Measurements from ENCODE around the gene ORC2. TPM values are rescaled to one million over a fixed set of nuclear protein-coding genes. Genes with fewer than 3 reads are reported as not detected.
"Not testable (repeated sequence)": the region's sequence is repeated elsewhere in the genome, so short reads cannot be mapped to it uniquely, and the experiment has no call there.

ORC2 gene
- total RNA-seq, 2 experiments from 2014 or later, result 53.0 to 65.1 TPM

GRCh38 chr2:200881715-200882249 is 81.7 kb downstream of the ORC2 start:
- peaks cover 16% of the 10 kb centered on the region for H3K4me1 Mint-ChIP-seq (ENCODE audit: low read depth)
- H3K27ac Mint-ChIP-seq, H3K9me3 Mint-ChIP-seq, DNase-seq, H3K4me3 Mint-ChIP-seq, CTCF ChIA-PET, H3K27me3 Mint-ChIP-seq, POLR2A ChIA-PET: not testable (repeated sequence)
- H3K36me3 Mint-ChIP-seq, result peaks cover 41% of the 10 kb centered on the region
- intact Hi-C loops (cut with micrococcal nuclease), result loop anchor here (10.0 kb wide), 1 partner anchor 483 kb away; no protein-coding TSS in a partner anchor

- peaks cover 6% of the 10 kb centered on the region for H3K4me1 Mint-ChIP-seq (ENCODE audit: low read depth)
- no peak overlapping the region for H3K27ac Mint-ChIP-seq
- H3K4me3 Mint-ChIP-seq, result no peak overlapping the region
- H3K27me3 Mint-ChIP-seq, result no peaks in the 10 kb centered on the region
- CTCF ChIA-PET, result no interaction called here
- H3K9me3 Mint-ChIP-seq, result no peaks in the 10 kb centered on the region
- DNase-seq, result no peak
- POLR2A ChIA-PET, result interaction anchor here (1.1 kb wide), 1 partner anchor 13 kb away, joined by 3 read pairs; the partner anchor contains the start of gene CLK1
- intact Hi-C loops (cut with micrococcal nuclease), result no loop called here
- peaks cover 42% of the 10 kb centered on the region for H3K36me3 Mint-ChIP-seq
These were observed 85.1 kb downstream of the ORC2 start for GRCh38 chr2:200878289-200878880.

DNA sequence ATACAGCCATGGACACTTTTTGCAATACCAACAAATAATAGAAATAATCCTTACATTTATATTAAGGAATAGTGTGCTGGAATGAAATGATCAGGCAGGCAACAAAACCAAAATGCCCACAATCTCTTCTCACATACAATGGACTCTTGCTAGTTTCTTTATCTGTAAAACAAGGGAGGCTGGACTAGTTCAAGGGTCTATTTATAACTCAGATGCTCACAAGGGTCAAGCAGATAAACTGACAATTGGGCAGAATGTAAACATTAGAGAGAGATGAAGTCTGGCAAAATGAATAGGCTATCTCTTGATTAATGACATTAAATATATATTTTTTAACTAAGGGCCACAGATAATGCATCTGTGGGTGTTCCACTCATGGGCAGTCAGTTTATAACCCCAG is 86.0 kb downstream of the ORC2 start:
- Mint-ChIP-seq H3K36me3 (peaks cover 40% of the 10 kb centered on the region), H3K4me1 (ENCODE audit: low read depth) (peaks cover 6% of the 10 kb centered on the region), H3K27ac (no peak overlapping the region), H3K9me3 (no peaks in the 10 kb centered on the region), H3K27me3 (no peaks in the 10 kb centered on the region), H3K4me3 (no peak overlapping the region)
- intact Hi-C loops (cut with micrococcal nuclease), result no loop called here
- CTCF ChIA-PET, result no interaction called here
- no peak for DNase-seq
- POLR2A ChIA-PET, result no interaction called here

DNA sequence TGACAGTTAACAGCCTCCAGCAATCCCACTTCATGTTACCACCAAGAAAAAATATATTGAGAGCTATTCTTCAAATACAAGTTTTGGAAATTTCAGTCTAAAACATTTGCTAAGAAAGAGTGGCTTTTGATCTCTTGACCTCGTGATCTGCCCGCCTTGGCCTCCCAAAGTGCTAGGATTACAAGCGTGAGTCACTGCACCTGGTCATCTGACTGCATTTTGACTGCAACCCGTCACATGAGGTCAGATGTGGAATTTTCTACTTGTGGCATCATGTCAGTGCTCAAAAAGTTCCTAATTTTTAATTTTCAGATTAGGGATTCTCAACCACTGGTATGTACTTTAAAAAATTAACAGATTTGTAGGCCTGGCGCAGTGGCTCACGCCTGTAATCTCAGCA is 89.9 kb downstream of the ORC2 start:
- Mint-ChIP-seq H3K4me1 (ENCODE audit: low read depth) (peaks cover 13% of the 10 kb centered on the region), H3K36me3 (peaks cover 36% of the 10 kb centered on the region), H3K4me3 (no peak overlapping the region), H3K27ac (no peak overlapping the region), H3K27me3 (no peaks in the 10 kb centered on the region), H3K9me3 (no peaks in the 10 kb centered on the region)
- intact Hi-C loops (cut with micrococcal nuclease), result no loop called here
- DNase-seq, result no peak
- ChIA-PET POLR2A (no interaction called here), CTCF (no interaction called here)

GRCh38 chr2:200871151-200871550 is 92.3 kb downstream of the ORC2 start:
- Mint-ChIP-seq H3K27ac (peak overlapping the region; percentile 64), H3K9me3 (no peaks in the 10 kb centered on the region), H3K27me3 (no peaks in the 10 kb centered on the region), H3K4me1 (ENCODE audit: low read depth) (peaks cover 14% of the 10 kb centered on the region), H3K4me3 (no peak overlapping the region), H3K36me3 (peaks cover 33% of the 10 kb centered on the region)
- POLR2A ChIA-PET, result interaction anchor here (1.2 kb wide), 1 partner anchor 55 kb away, joined by 4 read pairs; no protein-coding TSS in a partner anchor
- DNase-seq, result no peak
- intact Hi-C loops (cut with micrococcal nuclease), result no loop called here
- CTCF ChIA-PET, result no interaction called here

DNA sequence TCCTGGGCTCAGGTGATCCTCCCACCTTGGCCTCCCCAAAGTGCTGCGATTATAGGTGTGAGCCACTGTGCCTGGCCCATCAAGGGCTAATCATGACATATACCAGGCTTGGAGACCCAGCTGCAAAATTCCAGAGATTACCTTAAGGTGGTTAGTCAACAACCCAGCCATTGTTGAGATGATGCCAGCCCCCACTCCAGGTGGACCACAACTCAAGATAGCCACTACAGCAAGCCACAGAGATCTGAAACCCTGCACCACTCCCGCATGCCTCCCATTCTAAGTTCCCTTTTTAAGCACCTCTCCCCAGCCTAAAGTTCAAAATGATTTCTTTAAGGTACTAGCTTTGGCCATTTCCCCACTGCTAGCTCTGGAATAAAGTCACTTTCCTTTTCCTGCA is 94.4 kb downstream of the ORC2 start:
- CTCF ChIA-PET, result no interaction called here
- H3K27ac Mint-ChIP-seq, result no peak overlapping the region
- peaks cover 23% of the 10 kb centered on the region for H3K36me3 Mint-ChIP-seq
- H3K9me3 Mint-ChIP-seq, result no peaks in the 10 kb centered on the region
- H3K4me1 Mint-ChIP-seq (ENCODE audit: low read depth), result peaks cover 21% of the 10 kb centered on the region
- no peak overlapping the region for H3K4me3 Mint-ChIP-seq
- DNase-seq, result no peak
- intact Hi-C loops (cut with micrococcal nuclease), result no loop called here
- no peaks in the 10 kb centered on the region for H3K27me3 Mint-ChIP-seq
- POLR2A ChIA-PET, result interaction anchor here (2.2 kb wide), 1 partner anchor 18 kb away, joined by 10 read pairs; no protein-coding TSS in a partner anchor

DNA sequence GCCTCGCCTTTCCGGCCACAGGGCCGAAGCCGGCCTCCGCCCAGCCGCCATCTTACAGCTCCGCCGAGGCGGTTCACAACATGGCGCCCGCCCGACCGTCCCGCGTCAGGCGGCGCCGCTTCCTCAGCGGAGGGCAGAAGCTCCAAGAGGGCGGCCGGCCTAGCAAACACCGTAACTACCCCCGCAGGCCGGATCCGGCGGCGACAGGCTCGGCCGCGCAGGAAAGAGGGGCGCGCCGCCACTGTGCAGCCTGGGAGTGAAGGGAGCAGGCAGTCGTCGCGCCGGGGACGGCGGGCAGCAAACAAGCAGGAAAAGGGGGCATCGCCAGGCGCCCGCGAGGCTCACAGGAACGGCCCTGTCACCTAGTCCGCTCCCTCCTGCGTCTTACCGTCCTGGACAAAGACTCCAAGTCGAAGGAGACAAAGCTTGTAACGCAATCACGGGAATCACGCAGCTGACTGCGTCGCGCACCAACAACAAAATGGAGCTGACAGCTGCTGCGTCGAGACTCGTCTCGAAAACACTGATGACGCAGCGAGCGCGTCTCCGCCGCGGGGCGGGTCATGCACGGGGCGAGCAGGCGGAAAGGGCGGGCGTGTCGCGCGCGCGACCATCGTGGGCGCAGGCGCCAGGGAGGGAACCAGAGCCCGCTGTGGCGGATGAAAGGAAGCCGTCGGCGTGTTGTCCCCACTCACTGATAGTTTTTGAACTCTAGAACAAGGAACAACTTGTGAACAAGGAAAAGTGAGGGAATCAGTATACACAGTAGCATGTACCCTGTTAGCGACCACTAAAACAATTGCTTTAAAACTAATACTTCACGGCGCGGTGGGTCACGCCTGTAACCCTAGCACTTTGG is 99.1 kb downstream of the ORC2 start, which contains the start of gene CLK1:
Gene CLK1 (minus strand): TSS at position 483 of the 859 bp plus-strand sequence. CDS start 2,796 bp downstream, outside the sequence.
- Mint-ChIP-seq H3K9me3 (no peaks in the 10 kb centered on the region), H3K27me3 (no peaks in the 10 kb centered on the region), H3K27ac (peak within 1 kb of the TSS; percentile 100), H3K36me3 (peaks cover 47% of the 10 kb centered on the region), H3K4me1 (ENCODE audit: low read depth) (peaks cover 36% of the 10 kb centered on the region), H3K4me3 (peak within 1 kb of the TSS; percentile 87)
- ChIA-PET POLR2A (interaction anchor here (0.6 to 3.0 kb wide), 24 partner anchors 14 to 1403 kb away, joined by 3 to 54 read pairs (median 6); partner anchors contain the start of genes BZW1, CASP10, CASP8 and CFLAR), CTCF (interaction anchor here (0.6 to 1.9 kb wide), 9 partner anchors 25 to 369 kb away, joined by 3 to 7 read pairs (median 4); partner anchors contain the start of genes NIF3L1 and PPIL3)
- DNase-seq, result peak; percentile 98
- intact Hi-C loops (cut with micrococcal nuclease), result loop anchor here (1.0 to 5.0 kb wide), 4 partner anchors 25 to 337 kb away; partner anchors contain the start of genes CFLAR, HYCC2, NIF3L1 and PPIL3

DNA sequence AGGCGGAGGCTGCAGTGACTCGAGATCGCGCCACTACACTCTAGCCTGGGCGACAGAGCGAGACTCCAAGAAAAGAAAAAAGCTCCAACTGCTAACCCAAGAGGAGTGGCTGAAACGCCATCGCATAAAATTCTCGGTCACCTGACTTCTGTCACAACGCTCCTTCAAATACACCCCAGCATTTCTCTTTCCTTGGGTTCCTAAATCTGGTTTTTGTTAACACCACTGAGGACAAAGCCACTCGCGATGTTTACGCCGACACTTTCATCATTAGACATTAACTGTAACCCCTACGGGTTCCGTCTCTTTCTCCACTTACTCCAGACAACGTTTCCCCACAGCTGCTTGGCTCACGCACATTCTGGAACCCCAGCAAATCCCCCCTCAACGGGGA is 99.7 kb downstream of the ORC2 start:
- ChIA-PET CTCF (interaction anchor here (0.6 to 1.9 kb wide), 8 partner anchors 25 to 370 kb away, joined by 3 to 7 read pairs (median 4); partner anchors contain the start of genes NIF3L1 and PPIL3), POLR2A (interaction anchor here (0.7 to 3.0 kb wide), 24 partner anchors 16 to 1403 kb away, joined by 3 to 54 read pairs (median 5); partner anchors contain the start of genes BZW1, CASP10, CASP8 and CFLAR)

DNA sequence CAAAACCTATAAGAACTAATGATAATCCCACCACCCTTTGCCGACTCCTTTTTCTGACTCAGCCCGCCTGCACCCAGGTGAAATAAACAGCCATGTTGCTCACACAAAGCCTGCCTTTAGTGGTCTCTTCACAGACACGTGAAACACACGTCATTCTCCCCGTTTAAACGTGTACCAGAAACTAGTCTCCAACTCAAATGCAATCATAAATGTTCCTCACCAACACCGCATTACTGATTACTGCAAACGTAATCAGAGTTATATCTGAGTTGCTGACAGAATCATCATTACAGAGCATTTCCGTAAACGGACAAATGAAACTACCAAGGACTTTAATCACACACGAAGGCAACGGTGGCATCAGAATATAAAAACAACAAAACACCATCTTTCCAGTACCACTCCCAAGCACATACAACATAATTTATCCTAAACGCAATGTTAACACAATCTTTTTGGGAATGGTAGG is 100.9 kb downstream of the ORC2 start:
- Mint-ChIP-seq H3K4me3 (peak overlapping the region; percentile 87), H3K36me3 (peaks cover 63% of the 10 kb centered on the region), H3K4me1 (ENCODE audit: low read depth) (peaks cover 46% of the 10 kb centered on the region), H3K9me3 (no peaks in the 10 kb centered on the region), H3K27ac (peak overlapping the region; percentile 100), H3K27me3 (no peaks in the 10 kb centered on the region)
- CTCF ChIA-PET, result no interaction called here
- DNase-seq, result peak; percentile 81
- intact Hi-C loops (cut with micrococcal nuclease), result loop anchor here (1.0 to 5.0 kb wide), 7 partner anchors 48 to 400 kb away; partner anchors contain the start of gene SGO2
- POLR2A ChIA-PET, result interaction anchor here (1.0 to 3.0 kb wide), 3 partner anchors 260 to 371 kb away, joined by 3 to 44 read pairs (median 15); no protein-coding TSS in a partner anchor

More for the DNA sequence above, 99.7 kb downstream of the ORC2 start:
- H3K4me3 Mint-ChIP-seq, result peak overlapping the region; percentile 87
- peaks cover 51% of the 10 kb centered on the region for H3K36me3 Mint-ChIP-seq
- no peaks in the 10 kb centered on the region for H3K9me3 Mint-ChIP-seq
- H3K4me1 Mint-ChIP-seq (ENCODE audit: low read depth), result peaks cover 36% of the 10 kb centered on the region
- H3K27ac Mint-ChIP-seq, result peak overlapping the region; percentile 100
- peak; percentile 40 for DNase-seq
- intact Hi-C loops (cut with micrococcal nuclease), result loop anchor here (1.0 to 5.0 kb wide), 6 partner anchors 26 to 399 kb away; partner anchors contain the start of genes CFLAR, HYCC2, NIF3L1 and PPIL3
- H3K27me3 Mint-ChIP-seq, result no peaks in the 10 kb centered on the region

DNA sequence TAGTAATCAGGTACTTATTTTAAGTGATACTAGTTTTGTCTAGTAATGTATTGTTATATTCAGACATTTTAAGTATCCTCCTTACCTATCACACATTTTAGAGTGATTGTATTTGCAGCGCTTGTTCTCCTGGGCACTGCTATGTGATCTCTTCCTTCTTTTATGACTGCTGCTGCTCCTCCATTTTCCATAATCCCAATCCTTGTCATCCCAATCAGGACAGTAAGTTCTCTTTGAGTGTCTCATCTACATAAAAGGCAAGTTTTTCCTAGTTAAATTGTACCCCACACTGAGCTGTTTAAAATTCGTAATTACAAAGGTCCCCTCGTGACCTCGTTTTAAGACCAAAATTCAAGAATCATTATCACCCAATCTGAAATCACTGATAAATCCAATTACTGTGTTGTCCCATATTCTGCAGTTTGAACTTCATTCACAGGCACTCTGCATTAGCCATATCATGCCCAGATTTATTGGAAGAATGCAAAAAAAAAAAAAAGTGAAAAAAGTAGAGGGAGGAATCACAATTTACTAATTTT is 101.8 kb downstream of the ORC2 start:
- Mint-ChIP-seq H3K9me3 (no peaks in the 10 kb centered on the region), H3K4me1 (ENCODE audit: low read depth) (peaks cover 55% of the 10 kb centered on the region), H3K27ac (peak overlapping the region; percentile 100), H3K27me3 (no peaks in the 10 kb centered on the region), H3K36me3 (peaks cover 72% of the 10 kb centered on the region), H3K4me3 (peak overlapping the region; percentile 87)
- ChIA-PET POLR2A (interaction anchor here (0.9 to 1.3 kb wide), 4 partner anchors 48 to 265 kb away, joined by 3 to 6 read pairs (median 3); no protein-coding TSS in a partner anchor), CTCF (interaction anchor here (0.9 kb wide), 1 partner anchor 148 kb away, joined by 3 read pairs; no protein-coding TSS in a partner anchor)
- intact Hi-C loops (cut with micrococcal nuclease), result loop anchor here (1.0 to 5.0 kb wide), 7 partner anchors 47 to 401 kb away; partner anchors contain the start of gene SGO2
- DNase-seq, result no peak
